Measurements from ENCODE around the gene ALB. TPM values are rescaled to one million over a fixed set of nuclear protein-coding genes. Genes with fewer than 3 reads are reported as not detected.

Gene ALB
- total RNA-seq, 1 donor from 2014 or later: 51.5 TPM

- Histone ChIP-seq H3K4me1 (no peaks in the 10 kb centered on the region), H3K27ac (no peak overlapping the region), H3K9me3 (no peaks in the 10 kb centered on the region), H3K27me3 (no peaks in the 10 kb centered on the region), H3K36me3 (no peaks in the 10 kb centered on the region), H3K4me3 (no peak overlapping the region)
- intact Hi-C loops (cut with DNase I): no loop called here
- TF ChIP-seq CTCF (IDR thresholded peaks at IDR 0.05): no peak
- DNase-seq (ENCODE audit: low spot score in 2 of 2): no peak
Measured at GRCh38 chr4:73426666-73427065, 22.6 kb downstream of the ALB start.

GRCh38 chr4:73429118-73429517, 25.0 kb downstream of the ALB start:
- no peaks in the 10 kb centered on the region for H3K27me3 ChIP-seq
- H3K9me3 ChIP-seq: no peaks in the 10 kb centered on the region
- TF ChIP-seq CTCF (IDR thresholded peaks at IDR 0.05): no peak
- DNase-seq (ENCODE audit: low spot score in 2 of 2): no peak
- intact Hi-C loops (cut with DNase I): no loop called here
- no peaks in the 10 kb centered on the region for H3K4me1 ChIP-seq
- no peak overlapping the region for H3K27ac ChIP-seq
- no peak overlapping the region for H3K4me3 ChIP-seq
- no peaks in the 10 kb centered on the region for H3K36me3 ChIP-seq

- no peaks in the 10 kb centered on the region for H3K9me3 ChIP-seq
- DNase-seq (ENCODE audit: low spot score in 2 of 2): no peak
- no peaks in the 10 kb centered on the region for H3K4me1 ChIP-seq
- intact Hi-C loops (cut with DNase I): no loop called here
- H3K4me3 ChIP-seq: no peak overlapping the region
- no peak for TF ChIP-seq CTCF (IDR thresholded peaks at IDR 0.05)
- no peaks in the 10 kb centered on the region for H3K36me3 ChIP-seq
- H3K27ac ChIP-seq: no peak overlapping the region
- no peaks in the 10 kb centered on the region for H3K27me3 ChIP-seq
Measured at GRCh38 chr4:73429826-73430587, 25.9 kb downstream of the ALB start.

GRCh38 chr4:73431813-73432168, 27.7 kb downstream of the ALB start:
- H3K4me1 ChIP-seq: no peaks in the 10 kb centered on the region
- no peaks in the 10 kb centered on the region for H3K36me3 ChIP-seq
- H3K27ac ChIP-seq: no peak overlapping the region
- no peaks in the 10 kb centered on the region for H3K27me3 ChIP-seq
- DNase-seq (ENCODE audit: low spot score in 2 of 2): no peak
- no peak overlapping the region for H3K4me3 ChIP-seq
- H3K9me3 ChIP-seq: no peaks in the 10 kb centered on the region
- intact Hi-C loops (cut with DNase I): no loop called here
- TF ChIP-seq CTCF (IDR thresholded peaks at IDR 0.05): no peak

GRCh38 chr4:73432169-73433000, 28.3 kb downstream of the ALB start:
- Histone ChIP-seq H3K36me3 (no peaks in the 10 kb centered on the region), H3K4me3 (no peak overlapping the region), H3K9me3 (no peaks in the 10 kb centered on the region), H3K27ac (no peak overlapping the region), H3K27me3 (no peaks in the 10 kb centered on the region), H3K4me1 (no peaks in the 10 kb centered on the region)
- intact Hi-C loops (cut with DNase I): no loop called here
- DNase-seq (ENCODE audit: low spot score in 2 of 2): no peak
- TF ChIP-seq CTCF (IDR thresholded peaks at IDR 0.05): no peak

All from ascending aorta (tissue), 2 donors.